Retinal pigment epithelial cell (primary cell): Measurements from ENCODE around the gene FAM177B.

Experiments used
- DNase-seq: peaks from one replicate; pipeline ENCODE4 v3.0.0-alpha.2; 2010; ENCODE audit warnings: low read depth
- H3K4me3 ChIP-seq: 2 replicates; pipeline ENCODE4 v1.5.1; 2011; ENCODE audit warnings: mild to moderate bottlenecking, low read length, control low read depth, moderate library complexity
- TF ChIP-seq, protein P1 (sequence below): conservative IDR thresholded peaks from 2 replicates; pipeline ENCODE4 v1.5.1; 2011; ENCODE audit warnings: low read depth, low read length, control low read depth, inconsistent platforms

The FAM177B gene

DNA sequence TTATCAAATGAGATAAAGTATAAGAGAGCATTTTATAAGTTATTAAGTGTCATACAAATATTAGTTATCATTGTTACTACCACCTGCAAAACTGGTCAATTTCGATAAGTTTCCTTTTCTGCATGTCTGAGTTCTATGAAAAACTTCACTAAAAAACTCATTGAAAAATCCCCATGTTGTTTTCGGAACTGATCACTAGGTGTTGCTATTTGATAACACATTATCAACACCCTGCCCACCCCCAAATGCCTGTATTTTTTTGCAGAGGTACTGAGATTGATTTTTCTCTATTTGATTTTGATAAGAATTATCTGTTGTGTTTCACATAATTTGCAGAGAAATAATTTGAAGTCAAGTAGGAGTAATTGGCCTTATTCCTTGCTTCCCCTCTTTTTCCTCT lies 55.7 kb downstream of the FAM177B start:
- no peak overlapping the region for H3K4me3 ChIP-seq
- DNase-seq, result no peak
- TF ChIP-seq, protein P1, sequence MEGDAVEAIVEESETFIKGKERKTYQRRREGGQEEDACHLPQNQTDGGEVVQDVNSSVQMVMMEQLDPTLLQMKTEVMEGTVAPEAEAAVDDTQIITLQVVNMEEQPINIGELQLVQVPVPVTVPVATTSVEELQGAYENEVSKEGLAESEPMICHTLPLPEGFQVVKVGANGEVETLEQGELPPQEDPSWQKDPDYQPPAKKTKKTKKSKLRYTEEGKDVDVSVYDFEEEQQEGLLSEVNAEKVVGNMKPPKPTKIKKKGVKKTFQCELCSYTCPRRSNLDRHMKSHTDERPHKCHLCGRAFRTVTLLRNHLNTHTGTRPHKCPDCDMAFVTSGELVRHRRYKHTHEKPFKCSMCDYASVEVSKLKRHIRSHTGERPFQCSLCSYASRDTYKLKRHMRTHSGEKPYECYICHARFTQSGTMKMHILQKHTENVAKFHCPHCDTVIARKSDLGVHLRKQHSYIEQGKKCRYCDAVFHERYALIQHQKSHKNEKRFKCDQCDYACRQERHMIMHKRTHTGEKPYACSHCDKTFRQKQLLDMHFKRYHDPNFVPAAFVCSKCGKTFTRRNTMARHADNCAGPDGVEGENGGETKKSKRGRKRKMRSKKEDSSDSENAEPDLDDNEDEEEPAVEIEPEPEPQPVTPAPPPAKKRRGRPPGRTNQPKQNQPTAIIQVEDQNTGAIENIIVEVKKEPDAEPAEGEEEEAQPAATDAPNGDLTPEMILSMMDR, result peak; percentile 52

DNA sequence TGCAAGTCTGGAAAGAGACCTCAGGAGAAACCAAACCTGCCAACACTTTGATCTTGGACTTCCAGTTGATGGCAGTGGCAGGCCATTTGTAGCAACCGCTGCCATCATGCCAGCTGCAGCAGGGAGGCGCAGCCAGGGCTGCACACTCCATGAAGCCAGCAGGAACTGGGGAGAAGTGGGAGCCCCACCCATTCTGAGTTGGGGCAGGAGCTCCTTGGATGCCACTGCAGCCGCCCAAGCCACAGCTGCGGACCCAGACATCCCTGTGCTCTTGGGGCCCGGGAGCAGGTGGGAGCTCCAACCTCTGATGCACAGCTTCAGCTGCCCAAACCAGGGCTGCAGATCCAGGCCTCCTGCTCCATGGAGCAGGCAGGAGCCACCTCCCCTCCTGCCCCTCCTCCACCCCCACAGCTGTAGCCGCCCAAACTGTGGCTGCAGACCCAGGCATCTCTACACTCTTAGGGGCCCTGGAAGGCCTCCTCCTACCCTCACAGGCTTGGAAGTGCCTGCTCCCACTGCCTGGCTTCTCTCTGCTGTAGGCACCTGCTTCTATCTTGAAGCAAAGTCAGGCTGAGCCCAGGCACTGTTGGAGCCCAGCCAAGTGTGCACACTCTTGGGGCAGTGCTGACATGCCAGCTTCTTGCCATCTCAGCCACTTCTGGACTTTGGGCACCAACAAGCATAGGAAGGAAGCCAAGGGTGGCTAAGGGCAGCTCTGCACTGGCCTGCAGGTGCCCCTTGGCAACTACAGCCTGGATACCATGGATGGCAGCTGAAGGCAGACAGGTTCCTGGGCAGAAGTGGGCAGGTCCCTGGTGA lies 57.9 kb downstream of the FAM177B start:
- DNase-seq, result no peak
- TF ChIP-seq, protein P1, result peak; percentile 9
- no peak overlapping the region for H3K4me3 ChIP-seq

DNA sequence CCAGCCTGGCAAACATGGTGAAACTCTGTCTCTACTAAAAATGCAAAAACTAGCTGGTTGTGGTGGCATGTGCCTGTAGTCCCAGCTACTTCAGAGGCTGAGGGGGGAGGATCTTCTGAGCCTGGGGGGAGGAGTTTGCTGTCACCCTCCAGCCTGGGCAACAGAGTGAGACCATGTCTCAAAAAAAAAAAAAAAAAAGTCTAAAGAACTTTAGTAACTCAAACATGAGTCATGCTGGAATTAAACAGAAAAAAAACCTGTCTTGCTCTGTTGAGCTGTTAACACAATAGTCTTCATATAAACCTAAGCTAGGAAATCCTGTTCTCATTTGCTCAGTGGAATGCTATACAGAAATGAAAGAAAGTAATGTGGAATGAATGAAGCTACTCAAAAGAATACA lies 61.1 kb downstream of the FAM177B start:
- TF ChIP-seq, protein P1, result no peak
- DNase-seq, result peak; percentile 51
- no peak overlapping the region for H3K4me3 ChIP-seq

DNA sequence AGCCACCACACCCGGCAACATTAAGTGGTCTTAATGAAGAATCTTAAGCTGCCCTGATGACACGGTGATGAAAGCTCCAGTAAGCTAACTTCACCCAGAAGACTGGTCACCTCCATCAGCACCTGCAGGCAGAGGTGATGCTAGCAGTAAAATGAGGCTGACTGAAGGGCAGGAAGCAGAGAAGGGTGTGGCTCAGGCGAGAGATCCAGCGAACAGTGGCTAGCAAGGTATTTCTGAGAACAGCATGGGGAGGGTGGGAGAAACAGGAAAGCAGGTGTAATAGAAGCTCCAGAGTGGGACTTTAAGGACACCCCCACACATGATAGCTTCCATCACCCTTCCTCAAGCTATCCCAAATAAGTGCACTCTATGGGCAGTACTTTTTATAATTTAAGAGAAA lies 62.0 kb downstream of the FAM177B start:
- H3K4me3 ChIP-seq, result no peak overlapping the region
- TF ChIP-seq, protein P1, result no peak
- DNase-seq, result no peak
